ENCODE measurements around the gene MIER1. TPM values are rescaled to one million over a fixed set of nuclear protein-coding genes. Genes with fewer than 3 reads are reported as not detected.
A peak's percentile ranks its signal among the peaks of the same experiment; 100 is the strongest.

Gene MIER1
- total and polyA plus RNA-seq, 9 of the 15 experiments (the other 6 are each of a cell fraction or from before 2014, with no cell fraction given), result 13.9 to 34.8 (median 21.5) TPM

DNA sequence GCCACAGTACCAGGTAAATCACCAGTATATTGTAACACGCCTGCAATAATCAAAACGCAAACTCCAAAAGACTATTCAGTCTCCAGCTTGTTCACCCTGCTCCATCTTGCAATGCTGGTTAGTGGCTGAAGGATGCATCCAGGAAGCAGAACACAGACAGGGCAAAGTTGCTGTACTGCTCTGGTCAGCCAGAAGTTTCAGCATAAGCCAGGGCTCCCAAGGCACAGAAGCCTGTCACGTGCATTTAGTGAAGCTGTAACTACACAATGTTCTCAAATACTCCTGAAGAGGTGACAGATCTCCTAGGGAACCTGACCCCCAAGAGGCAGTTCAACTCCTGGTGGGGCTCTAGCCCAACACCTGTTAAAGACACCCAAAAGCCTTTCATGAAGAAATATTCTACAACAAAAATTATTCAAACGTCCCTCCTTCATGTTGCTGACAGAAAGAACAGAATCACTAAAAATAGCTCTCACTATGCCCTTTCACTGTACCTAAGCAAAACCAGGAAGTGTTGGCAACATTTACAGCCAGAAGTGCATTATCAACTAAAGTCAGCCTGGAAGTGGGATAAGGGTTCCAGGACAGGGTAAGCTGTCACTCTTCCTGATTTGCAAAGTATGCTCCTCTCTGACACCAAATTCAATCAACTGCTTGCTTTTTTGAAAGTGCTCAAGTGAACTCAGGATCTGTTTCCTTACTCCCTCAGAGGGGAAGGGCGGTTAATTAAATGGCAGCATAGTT lies 77.1 kb downstream of the MIER1 start:
- Histone ChIP-seq H3K79me2 (ENCODE audit: control insufficient read depth, insufficient read depth, low read length) (no peaks in the 10 kb centered on the region), H3K9me1 (ENCODE audit: control insufficient read depth, insufficient read depth, low read length) (no peaks in the 10 kb centered on the region), H4K20me1 (replicated peaks; ENCODE audit: control insufficient read depth, insufficient read depth, low read length) (no peaks in the 10 kb centered on the region), H3K4me3 (no peak overlapping the region), H3K9me3 (replicated peaks; ENCODE audit: control insufficient read depth, insufficient read depth, low read depth, low read length) (no peaks in the 10 kb centered on the region), H3K4me2 (ENCODE audit: insufficient read depth, low read length) (no peak overlapping the region), H3K4me1 (replicated peaks in 1 of 2; ENCODE audit: control insufficient read depth in 2 of 2, insufficient read depth in 2 of 2, low read length in 2 of 2) (peaks cover 0 to 4% of the 10 kb centered on the region in 2 experiments; a peak in 2 of 5 replicates), H2AFZ (ENCODE audit: low read depth, low read length) (no peak overlapping the region), H3K36me3 (ENCODE audit: control insufficient read depth, insufficient read depth, low read length) (peaks cover 30% of the 10 kb centered on the region; the same call in 2 of the 3 replicates), H3K27ac (ENCODE audit: extremely low read depth, low read depth, low read length) (no peak overlapping the region), H3K9ac (ENCODE audit: insufficient read depth in 1 of 2, low read depth in 2 of 2, low read length in 2 of 2) (no peak overlapping the region), H3K27me3 (ENCODE audit: control insufficient read depth in 2 of 2, insufficient read depth in 2 of 2, low read length in 2 of 2) (no peaks in the 10 kb centered on the region)
- DNase-seq (ENCODE audit: extremely low read depth in 1 of 4, low spot score in 3 of 4) (peak in 1 of 4 experiments; percentile 21), FAIRE-seq (peak; percentile 40), ATAC-seq (peak; percentile 68)
- in situ Hi-C loops (cut with MboI), result loop anchor here (5.0 kb wide), 1 partner anchor 145 kb away; no protein-coding TSS in a partner anchor
- intact Hi-C loops (cut with micrococcal nuclease), result no loop called here
- CTCF ChIA-PET (ENCODE audit: low intra/inter-chr PET ratio), result no interaction called here
- POLR2A ChIA-PET, result interaction anchor here (0.6 to 2.2 kb wide), 6 partner anchors 10 to 212 kb away, joined by 3 to 6 read pairs (median 3); no protein-coding TSS in a partner anchor
- 58% methylated on average over 5 of the region's 5 CpGs for WGBS (ENCODE audit: insufficient coverage, low coverage, missing lambda C conversion rate)
- BruUV-seq (replicated peaks), result no TSS peak
- TF ChIP-seq, protein P1, sequence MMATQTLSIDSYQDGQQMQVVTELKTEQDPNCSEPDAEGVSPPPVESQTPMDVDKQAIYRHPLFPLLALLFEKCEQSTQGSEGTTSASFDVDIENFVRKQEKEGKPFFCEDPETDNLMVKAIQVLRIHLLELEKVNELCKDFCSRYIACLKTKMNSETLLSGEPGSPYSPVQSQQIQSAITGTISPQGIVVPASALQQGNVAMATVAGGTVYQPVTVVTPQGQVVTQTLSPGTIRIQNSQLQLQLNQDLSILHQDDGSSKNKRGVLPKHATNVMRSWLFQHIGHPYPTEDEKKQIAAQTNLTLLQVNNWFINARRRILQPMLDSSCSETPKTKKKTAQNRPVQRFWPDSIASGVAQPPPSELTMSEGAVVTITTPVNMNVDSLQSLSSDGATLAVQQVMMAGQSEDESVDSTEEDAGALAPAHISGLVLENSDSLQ (IDR thresholded peaks at IDR 0.05), result peak; percentile 76
- TF ChIP-seq MEIS2 (IDR thresholded peaks at IDR 0.05; ENCODE audit: partially characterized antibody) (peak; percentile 16), TEAD2 (tag; IDR thresholded peaks at IDR 0.05) (no peak), ELF1 (tag; IDR thresholded peaks at IDR 0.05) (peak; percentile 56), TCF3 (CRISPR knock-in tag; IDR thresholded peaks at IDR 0.05) (0 out of 2 replicates have a peak, but pooled peaks have one; percentile 16), GTF2F1 (IDR thresholded peaks at IDR 0.05; ENCODE audit: low read depth, low read length) (no peak)

Measured in K562 (cell line).